ENCODE measurements around the gene EDN3.

The EDN3 gene, protein sequence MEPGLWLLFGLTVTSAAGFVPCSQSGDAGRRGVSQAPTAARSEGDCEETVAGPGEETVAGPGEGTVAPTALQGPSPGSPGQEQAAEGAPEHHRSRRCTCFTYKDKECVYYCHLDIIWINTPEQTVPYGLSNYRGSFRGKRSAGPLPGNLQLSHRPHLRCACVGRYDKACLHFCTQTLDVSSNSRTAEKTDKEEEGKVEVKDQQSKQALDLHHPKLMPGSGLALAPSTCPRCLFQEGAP

DNA sequence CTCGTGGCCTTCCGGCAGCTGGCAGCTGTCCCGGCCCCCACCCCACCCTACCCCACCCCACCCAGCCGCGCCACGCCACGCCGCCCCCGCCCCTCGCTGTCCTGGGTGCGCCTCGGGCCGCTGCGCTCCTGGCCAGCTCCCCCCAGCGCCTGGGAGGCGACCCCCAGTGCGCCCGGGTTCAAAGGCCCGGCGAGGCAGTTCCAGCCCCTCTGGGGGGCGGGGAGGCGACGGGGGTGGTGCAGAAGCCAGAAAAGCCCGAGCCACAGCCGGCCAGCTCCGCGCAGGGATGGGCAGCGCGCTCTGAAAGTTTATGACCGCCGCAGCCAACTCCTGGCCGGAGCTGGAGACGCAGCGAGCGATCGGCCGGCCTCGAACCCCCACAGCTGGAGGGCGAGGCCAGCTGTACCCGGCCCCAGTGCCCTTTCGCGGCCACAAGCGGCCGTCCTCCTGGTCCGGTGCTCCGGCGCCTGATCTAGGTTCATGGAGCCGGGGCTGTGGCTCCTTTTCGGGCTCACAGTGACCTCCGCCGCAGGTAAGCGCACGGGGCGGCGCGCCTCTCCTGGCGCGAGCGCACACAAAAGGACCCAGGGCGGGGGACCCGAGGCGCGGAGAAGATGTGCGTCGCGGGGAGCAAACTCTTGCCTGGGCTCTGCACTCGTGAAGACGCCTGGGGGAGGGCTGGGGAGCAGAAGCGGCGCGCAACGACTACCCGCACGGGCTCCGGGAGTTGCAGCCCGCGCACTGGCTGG is at the start of gene EDN3:
Gene EDN3 (plus strand): TSS at position 279 of the 749 bp plus-strand sequence. CDS start 202 bp downstream, at position 481.
- DNase-seq: no peak

- peak; percentile 58 for DNase-seq
These were observed 47.1 kb upstream of the EDN3 start for GRCh38 chr20:59253325-59253724.

- peak; percentile 50 for DNase-seq
These were observed 46.6 kb upstream of the EDN3 start for GRCh38 chr20:59253779-59254319.

GRCh38 chr20:59255256-59255655 is 45.2 kb upstream of the EDN3 start:
- DNase-seq: no peak

DNA sequence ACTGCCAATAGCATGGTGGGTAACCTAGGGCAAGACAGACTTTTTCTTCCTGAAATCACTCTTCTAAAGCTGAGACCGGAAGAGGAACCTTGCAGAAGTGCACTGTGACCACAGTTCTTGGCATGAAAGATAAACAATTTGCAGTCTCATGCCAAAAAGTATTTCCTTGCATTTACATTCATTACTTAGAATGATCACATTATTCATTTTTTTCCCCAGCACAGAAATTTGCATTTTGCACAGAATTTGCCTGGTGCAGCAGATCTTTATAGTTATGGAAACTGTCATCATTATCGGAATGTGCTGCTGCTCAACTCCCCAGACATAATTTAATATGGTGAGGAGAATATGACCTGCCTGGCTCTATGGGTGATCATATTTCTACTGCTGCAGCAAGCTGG is 42.2 kb upstream of the EDN3 start:
- no peak for DNase-seq

- DNase-seq: no peak
These were observed 40.5 kb upstream of the EDN3 start for GRCh38 chr20:59259946-59260345.

DNA sequence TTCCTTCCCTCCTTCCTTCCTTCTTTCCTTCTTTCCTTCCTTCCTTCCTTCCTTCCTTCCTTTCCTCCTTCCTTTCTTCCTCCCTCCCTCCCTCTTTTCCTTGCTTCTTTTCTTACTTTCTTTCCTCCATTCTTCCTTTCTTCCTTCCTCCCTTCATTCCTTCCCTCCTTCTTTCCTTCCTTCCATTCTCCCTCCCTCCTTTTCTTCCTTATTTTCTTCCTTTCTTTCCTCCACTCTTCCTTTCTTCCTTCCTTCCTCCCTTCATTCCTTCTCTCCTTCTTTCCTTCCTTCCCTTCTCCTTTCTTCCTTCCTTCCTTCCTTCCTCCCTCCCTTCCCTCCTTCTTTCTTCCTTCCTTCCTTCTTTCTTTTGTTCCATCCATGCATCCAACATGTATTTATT is 35.1 kb upstream of the EDN3 start:
- no peak for DNase-seq

- DNase-seq: no peak
These were observed 31.5 kb upstream of the EDN3 start for GRCh38 chr20:59268870-59269269.

GRCh38 chr20:59269411-59270025 is 30.9 kb upstream of the EDN3 start:
- no peak for DNase-seq

GRCh38 chr20:59270380-59270779 is 30.0 kb upstream of the EDN3 start:
- no peak for DNase-seq

- no peak for DNase-seq
These were observed 26.6 kb upstream of the EDN3 start for GRCh38 chr20:59273739-59274357.

- DNase-seq: no peak
These were observed 23.5 kb upstream of the EDN3 start for GRCh38 chr20:59276938-59277337.

DNA sequence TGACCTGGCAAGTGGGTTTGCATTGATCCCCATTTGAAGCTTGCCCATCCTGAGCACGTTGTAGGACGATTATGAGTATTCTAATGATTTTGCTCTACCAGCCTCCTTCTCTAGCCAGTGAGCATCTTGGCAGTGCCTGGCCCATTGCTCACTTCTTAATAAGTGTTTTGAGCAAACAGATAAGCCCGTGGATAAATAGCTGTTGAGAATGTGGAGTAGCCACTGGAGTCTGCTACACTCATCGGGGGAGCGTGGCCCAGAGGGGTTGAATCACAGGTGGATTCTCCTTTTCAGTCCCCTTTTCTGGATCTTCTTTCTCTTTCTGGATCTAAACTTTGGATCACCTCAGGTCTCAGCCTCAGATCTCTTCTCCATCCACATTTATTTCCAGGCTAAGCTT is 15.9 kb upstream of the EDN3 start:
- no peak for DNase-seq

- DNase-seq: no peak
These were observed 10.4 kb upstream of the EDN3 start for GRCh38 chr20:59289994-59290393.

GRCh38 chr20:59291740-59292383 is 8.5 kb upstream of the EDN3 start:
- DNase-seq: no peak

GRCh38 chr20:59295531-59295930 is 4.9 kb upstream of the EDN3 start:
- DNase-seq: no peak

GRCh38 chr20:59297686-59298085 is 2.7 kb upstream of the EDN3 start:
- no peak for DNase-seq

- DNase-seq: no peak
These were observed 472 bp upstream of the EDN3 start for GRCh38 chr20:59299945-59300332.

DNA sequence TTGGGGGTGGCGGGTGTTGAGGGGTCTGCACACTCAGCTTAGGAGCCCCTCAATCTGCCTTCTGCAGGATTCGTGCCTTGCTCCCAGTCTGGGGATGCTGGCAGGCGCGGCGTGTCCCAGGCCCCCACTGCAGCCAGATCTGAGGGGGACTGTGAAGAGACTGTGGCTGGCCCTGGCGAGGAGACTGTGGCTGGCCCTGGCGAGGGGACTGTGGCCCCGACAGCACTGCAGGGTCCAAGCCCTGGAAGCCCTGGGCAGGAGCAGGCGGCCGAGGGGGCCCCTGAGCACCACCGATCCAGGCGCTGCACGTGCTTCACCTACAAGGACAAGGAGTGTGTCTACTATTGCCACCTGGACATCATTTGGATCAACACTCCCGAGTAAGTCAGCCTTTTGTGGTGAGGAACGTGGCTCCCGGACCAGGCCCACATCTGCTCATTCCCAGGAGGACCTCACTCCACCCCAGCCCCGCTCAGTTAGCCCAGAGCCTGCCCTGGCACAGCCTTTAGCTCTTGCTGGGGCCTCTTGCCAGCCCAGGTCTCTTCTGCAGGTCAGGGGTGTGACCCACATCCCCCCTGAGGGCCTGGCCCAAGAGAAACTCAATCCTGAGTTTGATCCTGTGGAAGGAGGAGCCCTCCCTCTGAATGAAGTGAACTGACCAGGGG is 1.1 kb downstream of the EDN3 start:
- DNase-seq: no peak

DNA sequence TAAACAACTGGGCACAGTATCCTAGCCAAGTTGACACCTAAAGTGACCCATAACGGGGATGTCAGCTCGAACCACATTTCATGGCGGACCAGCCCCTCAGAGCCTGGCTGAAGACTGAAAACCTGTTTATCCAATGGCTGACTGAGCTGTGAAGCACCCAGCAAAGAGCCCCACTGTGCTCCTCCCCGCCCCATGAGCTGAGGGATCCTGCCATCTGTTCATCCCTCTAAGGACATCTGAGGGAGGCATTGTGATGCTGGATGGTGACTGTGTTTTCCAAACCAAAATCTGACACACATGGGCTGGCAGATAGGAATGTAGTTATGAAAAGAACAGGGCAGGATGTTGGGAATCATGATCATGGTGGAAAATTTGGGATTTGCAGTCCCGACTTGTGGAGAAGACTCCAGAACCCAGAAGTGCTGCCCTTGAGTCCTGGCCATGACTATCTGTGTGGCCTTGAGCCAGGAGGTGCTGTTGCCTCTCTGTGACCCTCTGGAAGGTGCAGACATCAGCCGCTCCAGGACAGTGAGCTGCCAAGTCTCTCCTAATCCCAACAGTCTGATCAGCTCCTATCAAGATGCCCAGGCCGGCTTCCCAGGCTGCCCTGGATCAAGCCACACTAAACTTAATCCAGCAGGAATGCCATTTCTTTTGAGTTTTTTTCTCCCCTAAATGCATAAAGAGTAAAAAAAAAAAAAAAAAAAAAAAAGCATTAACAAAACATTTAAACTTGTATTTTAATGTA is 5.7 kb downstream of the EDN3 start:
- DNase-seq: no peak

DNA sequence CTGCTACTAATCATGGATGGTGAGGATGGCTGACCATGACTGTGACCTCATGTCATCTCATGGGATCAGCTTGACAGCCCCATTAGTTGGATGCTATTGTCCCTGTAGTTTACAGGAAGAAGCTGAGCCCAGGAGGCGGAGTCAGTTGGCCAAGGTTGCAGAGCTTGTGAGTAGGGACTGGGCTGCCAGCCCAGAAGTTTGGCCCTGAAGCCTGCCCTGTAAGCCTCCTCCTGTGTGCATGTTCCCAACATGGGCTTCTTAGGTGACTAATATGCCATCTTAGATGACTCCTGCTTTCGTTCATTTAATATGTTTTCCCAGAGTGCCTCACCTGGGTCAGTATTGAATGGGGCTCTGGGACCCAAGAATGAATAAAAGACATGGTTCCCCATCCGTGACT is 6.9 kb downstream of the EDN3 start:
- DNase-seq: no peak
